HG02970 (cell line): ENCODE measurements around the gene ZFP36.
"Not testable (repeated sequence)": the region's sequence is repeated elsewhere in the genome, so short reads cannot be mapped to it uniquely, and the experiment has no call there.

Experiments
- ATAC-seq: cut with Tn5 transposase; IDR thresholded peaks from one replicate; pipeline ENCODE4 v1.9.1; 2021; ENCODE audit warnings: mild to moderate bottlenecking, moderate library complexity, moderate number of reproducible peaks; ENCODE audit not compliant: unreplicated experiment, low FRiP score

ZFP36 gene

GRCh38 chr19:39406656-39407409 is at the start of gene ZFP36:
TSS of gene ZFP36 (plus strand) at chr19:39406847. CDS start at chr19:39406905, 58 bp downstream.
- ATAC-seq: no peak

GRCh38 chr19:39359026-39359425 is 47.6 kb upstream of the ZFP36 start:
- ATAC-seq: no peak

GRCh38 chr19:39360599-39360998 is 46.0 kb upstream of the ZFP36 start:
- ATAC-seq: no peak

- no peak for ATAC-seq
Measured at GRCh38 chr19:39362682-39363657, 43.7 kb upstream of the ZFP36 start.

- ATAC-seq: no peak
Measured at GRCh38 chr19:39363901-39364457, 42.7 kb upstream of the ZFP36 start.

- ATAC-seq: no peak
Measured at GRCh38 chr19:39365531-39365930, 41.1 kb upstream of the ZFP36 start.

GRCh38 chr19:39369200-39369599 is 37.4 kb upstream of the ZFP36 start:
- no peak for ATAC-seq

GRCh38 chr19:39370735-39371134 is 35.9 kb upstream of the ZFP36 start:
- ATAC-seq: no peak

- ATAC-seq: no peak
Measured at GRCh38 chr19:39372047-39372802, 34.4 kb upstream of the ZFP36 start.

GRCh38 chr19:39372941-39373340 is 33.7 kb upstream of the ZFP36 start:
- no peak for ATAC-seq

GRCh38 chr19:39375929-39376328 is 30.7 kb upstream of the ZFP36 start:
- ATAC-seq: no peak

- ATAC-seq: no peak
Measured at GRCh38 chr19:39377373-39378362, 29.0 kb upstream of the ZFP36 start.

- ATAC-seq: not testable (repeated sequence)
Measured at GRCh38 chr19:39379366-39379765, 27.3 kb upstream of the ZFP36 start.

- no peak for ATAC-seq
Measured at GRCh38 chr19:39379865-39380396, 26.7 kb upstream of the ZFP36 start.

- ATAC-seq: no peak
Measured at GRCh38 chr19:39380521-39381502, 25.8 kb upstream of the ZFP36 start.

- no peak for ATAC-seq
Measured at GRCh38 chr19:39381910-39382611, 24.6 kb upstream of the ZFP36 start.
